ENCODE measurements around the gene MAD2L1. TPM values are rescaled to one million over a fixed set of nuclear protein-coding genes. Genes with fewer than 3 reads are reported as not detected.

MAD2L1 gene
- total and polyA plus RNA-seq, 3 donors from 2014 or later = 6.3 to 24.4 (median 11.1) TPM

- intact Hi-C loops (cut with DNase I; ENCODE audit: low total_unique reads) = no loop called here
- TF ChIP-seq CTCF (IDR thresholded peaks at IDR 0.05) = no peak
- TF ChIP-seq POLR2A (IDR thresholded peaks at IDR 0.05) = no peak
- no peaks in the 10 kb centered on the region for H3K27me3 ChIP-seq
- WGBS, 2 donors = 60 to 88% methylated on average over 2 of the region's 2 CpGs
- DNase-seq = no peak
- no peaks in the 10 kb centered on the region for H3K9me3 ChIP-seq
- H3K4me3 ChIP-seq = no peak overlapping the region
- H3K36me3 ChIP-seq (ENCODE audit: low read depth, missing control alignments) = no peaks in the 10 kb centered on the region
- no peak overlapping the region for H3K27ac ChIP-seq
- no peaks in the 10 kb centered on the region for H3K4me1 ChIP-seq
Observed at GRCh38 chr4:120009731-120010130, 56.9 kb downstream of the MAD2L1 start.

GRCh38 chr4:120008957-120009356, 57.7 kb downstream of the MAD2L1 start:
- Histone ChIP-seq H3K9me3 (no peaks in the 10 kb centered on the region), H3K4me1 (no peaks in the 10 kb centered on the region), H3K27me3 (no peaks in the 10 kb centered on the region), H3K36me3 (ENCODE audit: low read depth, missing control alignments) (no peaks in the 10 kb centered on the region), H3K4me3 (no peak overlapping the region), H3K27ac (no peak overlapping the region)
- DNase-seq = no peak
- TF ChIP-seq POLR2A (IDR thresholded peaks at IDR 0.05) (no peak), CTCF (IDR thresholded peaks at IDR 0.05) (no peak)
- intact Hi-C loops (cut with DNase I; ENCODE audit: low total_unique reads) = no loop called here
- 93 to 95% methylated on average over 4 of the region's 4 CpGs for WGBS, 2 donors

- intact Hi-C loops (cut with DNase I; ENCODE audit: low total_unique reads) = no loop called here
- H3K27ac ChIP-seq = no peak overlapping the region
Observed at GRCh38 chr4:120007896-120008436, 58.7 kb downstream of the MAD2L1 start.

GRCh38 chr4:120007191-120007871, 59.3 kb downstream of the MAD2L1 start:
- no peak overlapping the region for H3K4me3 ChIP-seq
- intact Hi-C loops (cut with DNase I; ENCODE audit: low total_unique reads) = no loop called here
- 51 to 54% methylated on average over 5 of the region's 5 CpGs for WGBS, 2 donors
- H3K27ac ChIP-seq = no peak overlapping the region
- no peaks in the 10 kb centered on the region for H3K27me3 ChIP-seq
- no peaks in the 10 kb centered on the region for H3K9me3 ChIP-seq
- TF ChIP-seq POLR2A (IDR thresholded peaks at IDR 0.05) (no peak), CTCF (IDR thresholded peaks at IDR 0.05) (no peak)
- no peak for DNase-seq
- H3K36me3 ChIP-seq (ENCODE audit: low read depth, missing control alignments) = no peaks in the 10 kb centered on the region
- H3K4me1 ChIP-seq = no peaks in the 10 kb centered on the region

More at GRCh38 chr4:120007896-120008436, 58.7 kb downstream of the MAD2L1 start:
- Histone ChIP-seq H3K27me3 (no peaks in the 10 kb centered on the region), H3K4me3 (no peak overlapping the region), H3K36me3 (ENCODE audit: low read depth, missing control alignments) (no peaks in the 10 kb centered on the region), H3K4me1 (no peaks in the 10 kb centered on the region), H3K9me3 (no peaks in the 10 kb centered on the region)
- DNase-seq = no peak
- TF ChIP-seq POLR2A (IDR thresholded peaks at IDR 0.05) (no peak), CTCF (IDR thresholded peaks at IDR 0.05) (no peak)
- 66 to 82% methylated on average over 5 of the region's 5 CpGs for WGBS, 2 donors

Data from testis (tissue), 3 donors.